ENCODE measurements around the gene CNGB1. TPM values are rescaled to one million over a fixed set of nuclear protein-coding genes. Genes with fewer than 3 reads are reported as not detected.

CNGB1 gene
- total RNA-seq, 2 experiments from 2014 or later = not detected

DNA sequence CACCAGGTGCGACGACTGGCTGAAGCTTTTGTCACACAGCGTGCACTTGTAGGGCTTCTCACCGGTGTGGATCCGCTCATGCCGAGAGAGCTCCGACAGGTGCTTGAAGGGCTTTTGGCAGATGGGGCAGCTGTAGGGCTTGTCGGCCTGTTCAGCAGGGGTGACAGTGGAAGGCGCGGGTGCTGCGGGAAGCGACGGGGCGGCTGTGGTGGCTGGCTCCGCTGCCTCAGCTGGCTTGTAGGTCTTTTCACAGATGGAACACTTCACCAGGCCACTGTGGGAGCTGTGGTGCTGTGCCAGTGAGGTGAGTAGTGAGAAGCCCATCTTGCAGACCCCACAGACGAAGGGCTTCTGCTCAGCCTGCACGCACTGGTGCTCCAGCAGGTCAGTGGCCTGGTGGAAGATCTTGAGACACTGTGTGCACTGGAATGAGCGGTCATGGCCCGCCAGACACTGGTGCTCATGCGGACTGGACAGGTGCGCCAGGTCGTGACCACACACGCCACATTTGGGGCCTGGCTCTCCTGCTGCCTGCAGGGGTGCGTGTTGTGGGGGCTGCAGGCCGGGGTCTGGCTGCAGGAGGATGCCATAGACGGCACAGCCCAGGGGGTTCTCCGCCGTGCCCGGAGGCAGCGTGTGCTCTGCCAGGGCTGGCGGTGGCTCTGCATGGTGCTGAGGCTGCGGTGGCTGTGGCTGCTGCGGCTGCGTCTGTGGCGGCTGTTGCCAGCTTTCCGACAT, 26.8 kb upstream of the CNGB1 start:
- Mint-ChIP-seq H3K4me1 (ENCODE audit: low read depth) (peaks cover 51% of the 10 kb centered on the region), H3K9me3 (no peaks in the 10 kb centered on the region), H3K27me3 (no peaks in the 10 kb centered on the region), H3K27ac (peak overlapping the region; percentile 81), H3K4me3 (peak overlapping the region; percentile 76), H3K36me3 (ENCODE audit: low read depth) (peaks cover 9% of the 10 kb centered on the region)
- no peak for ATAC-seq
- no peak for DNase-seq
- POLR2A ChIA-PET = no interaction called here
- CTCF ChIA-PET = interaction anchor here (1.0 to 4.3 kb wide), 3 partner anchors 92 to 130 kb away, joined by 3 to 36 read pairs (median 5); no protein-coding TSS in a partner anchor
- TF ChIP-seq, protein P1, sequence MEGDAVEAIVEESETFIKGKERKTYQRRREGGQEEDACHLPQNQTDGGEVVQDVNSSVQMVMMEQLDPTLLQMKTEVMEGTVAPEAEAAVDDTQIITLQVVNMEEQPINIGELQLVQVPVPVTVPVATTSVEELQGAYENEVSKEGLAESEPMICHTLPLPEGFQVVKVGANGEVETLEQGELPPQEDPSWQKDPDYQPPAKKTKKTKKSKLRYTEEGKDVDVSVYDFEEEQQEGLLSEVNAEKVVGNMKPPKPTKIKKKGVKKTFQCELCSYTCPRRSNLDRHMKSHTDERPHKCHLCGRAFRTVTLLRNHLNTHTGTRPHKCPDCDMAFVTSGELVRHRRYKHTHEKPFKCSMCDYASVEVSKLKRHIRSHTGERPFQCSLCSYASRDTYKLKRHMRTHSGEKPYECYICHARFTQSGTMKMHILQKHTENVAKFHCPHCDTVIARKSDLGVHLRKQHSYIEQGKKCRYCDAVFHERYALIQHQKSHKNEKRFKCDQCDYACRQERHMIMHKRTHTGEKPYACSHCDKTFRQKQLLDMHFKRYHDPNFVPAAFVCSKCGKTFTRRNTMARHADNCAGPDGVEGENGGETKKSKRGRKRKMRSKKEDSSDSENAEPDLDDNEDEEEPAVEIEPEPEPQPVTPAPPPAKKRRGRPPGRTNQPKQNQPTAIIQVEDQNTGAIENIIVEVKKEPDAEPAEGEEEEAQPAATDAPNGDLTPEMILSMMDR (IDR thresholded peaks at IDR 0.05) = no peak
- intact Hi-C loops (cut with micrococcal nuclease) = no loop called here

DNA sequence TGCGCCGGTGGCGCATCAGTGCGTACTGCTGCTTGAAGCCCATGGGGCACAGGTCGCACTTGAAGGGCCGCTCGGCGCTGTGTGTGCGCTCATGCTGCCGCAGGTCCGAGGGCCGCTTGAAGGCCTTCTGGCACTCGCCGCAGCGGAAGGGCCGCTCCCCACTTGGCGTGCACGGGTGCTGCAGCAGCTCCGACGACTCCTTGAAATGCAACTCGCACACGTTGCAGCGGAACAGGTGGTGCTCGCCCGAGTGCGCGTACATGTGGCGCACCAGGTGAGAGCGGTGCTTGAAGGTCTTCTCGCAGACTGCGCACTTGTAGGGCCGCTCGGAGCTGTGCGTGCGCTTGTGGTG, 26.2 kb upstream of the CNGB1 start:
- H3K36me3 Mint-ChIP-seq (ENCODE audit: low read depth) = peaks cover 8% of the 10 kb centered on the region
- ATAC-seq (no peak), DNase-seq (no peak)
- intact Hi-C loops (cut with micrococcal nuclease) = no loop called here
- no peak overlapping the region for H3K27ac Mint-ChIP-seq
- peaks cover 45% of the 10 kb centered on the region for H3K4me1 Mint-ChIP-seq (ENCODE audit: low read depth)
- CTCF ChIA-PET = interaction anchor here (4.3 kb wide), 1 partner anchor 98 kb away, joined by 36 read pairs; no protein-coding TSS in a partner anchor
- no peak overlapping the region for H3K4me3 Mint-ChIP-seq
- TF ChIP-seq, protein P1 (IDR thresholded peaks at IDR 0.05) = no peak
- H3K9me3 Mint-ChIP-seq = no peaks in the 10 kb centered on the region
- H3K27me3 Mint-ChIP-seq = no peaks in the 10 kb centered on the region
- POLR2A ChIA-PET = no interaction called here

DNA sequence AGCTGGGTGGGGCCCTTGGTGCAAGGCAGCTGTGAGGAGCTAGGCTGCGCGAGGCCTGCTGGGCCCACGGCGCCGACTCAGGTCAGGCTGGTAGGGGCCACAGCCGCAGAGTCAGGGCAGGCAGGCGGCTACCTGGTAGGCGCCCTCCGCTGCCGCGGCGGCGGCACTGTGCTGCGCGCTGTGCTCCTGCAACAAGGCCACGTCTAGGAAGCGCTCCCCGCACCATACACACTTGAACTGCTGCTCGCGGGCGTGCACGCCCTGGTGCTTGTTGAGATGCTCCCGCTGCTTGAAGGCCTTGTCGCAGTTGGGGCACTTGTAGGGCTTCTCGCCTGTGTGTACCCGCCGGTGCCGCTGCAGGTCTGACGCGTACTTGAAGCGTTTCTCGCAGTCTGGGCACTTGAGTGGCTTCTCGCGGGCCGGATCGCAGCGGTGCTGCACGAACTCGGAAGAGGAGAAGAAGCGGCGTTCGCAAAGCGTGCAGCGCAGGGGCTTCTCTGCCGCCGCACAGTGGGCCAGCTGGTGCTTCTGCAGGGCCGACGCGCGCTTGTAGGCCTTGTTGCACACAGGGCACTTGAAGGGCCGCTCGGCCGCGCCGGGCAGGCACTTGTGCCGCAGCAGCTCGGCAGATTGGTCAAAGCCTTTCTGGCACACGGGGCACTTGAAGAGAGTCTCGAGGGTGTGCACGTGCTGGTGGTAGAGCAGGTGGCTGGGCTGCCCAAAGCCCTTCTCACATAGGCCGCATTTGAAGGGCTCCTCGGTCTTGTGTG, 25.7 kb upstream of the CNGB1 start:
- no peaks in the 10 kb centered on the region for H3K9me3 Mint-ChIP-seq
- peaks cover 8% of the 10 kb centered on the region for H3K36me3 Mint-ChIP-seq (ENCODE audit: low read depth)
- POLR2A ChIA-PET = no interaction called here
- H3K27ac Mint-ChIP-seq = no peak overlapping the region
- no peak for ATAC-seq
- intact Hi-C loops (cut with micrococcal nuclease) = no loop called here
- H3K27me3 Mint-ChIP-seq = no peaks in the 10 kb centered on the region
- CTCF ChIA-PET = interaction anchor here (4.3 kb wide), 1 partner anchor 97 kb away, joined by 36 read pairs; no protein-coding TSS in a partner anchor
- DNase-seq = no peak
- no peak overlapping the region for H3K4me3 Mint-ChIP-seq
- TF ChIP-seq, protein P1 (IDR thresholded peaks at IDR 0.05) = no peak
- peaks cover 41% of the 10 kb centered on the region for H3K4me1 Mint-ChIP-seq (ENCODE audit: low read depth)

DNA sequence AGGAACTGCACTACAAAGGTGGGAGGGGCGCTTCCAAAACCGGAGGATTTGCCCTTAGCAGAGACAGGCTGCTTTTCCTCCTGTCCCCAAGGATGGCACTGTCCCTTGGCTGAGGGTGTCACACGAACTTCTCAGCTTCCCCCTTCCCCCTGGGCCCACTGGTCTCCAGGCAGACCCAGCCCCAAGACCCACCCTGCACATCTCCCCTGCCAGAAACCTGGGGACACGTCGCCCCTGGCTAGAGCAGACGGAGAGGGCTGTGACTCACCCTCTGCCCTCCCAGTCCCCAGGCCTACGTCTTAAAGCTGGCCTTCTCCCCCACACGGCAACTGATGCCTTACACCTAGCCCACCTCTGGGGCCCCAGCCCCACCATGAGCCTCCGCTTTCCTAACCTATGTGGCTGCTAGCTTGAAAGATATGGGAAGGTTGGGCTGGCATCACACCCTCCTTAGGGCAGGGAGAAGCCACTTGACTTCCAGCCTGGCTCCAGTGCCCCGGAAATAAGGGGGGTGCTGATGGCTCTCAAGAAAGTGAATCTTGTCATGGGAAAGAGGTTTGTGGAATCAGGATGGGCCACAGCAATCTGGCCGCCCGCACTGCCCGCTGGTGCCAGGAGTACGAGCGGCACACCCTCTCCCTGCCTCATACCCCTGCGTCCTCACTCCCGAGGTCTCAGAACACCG, 24.9 kb upstream of the CNGB1 start:
- TF ChIP-seq, protein P1 (IDR thresholded peaks at IDR 0.05) = no peak
- DNase-seq = no peak
- peaks cover 41% of the 10 kb centered on the region for H3K4me1 Mint-ChIP-seq (ENCODE audit: low read depth)
- H3K4me3 Mint-ChIP-seq = no peak overlapping the region
- ChIA-PET POLR2A (no interaction called here), CTCF (interaction anchor here (2.5 kb wide), 1 partner anchor 97 kb away, joined by 7 read pairs; no protein-coding TSS in a partner anchor)
- no peaks in the 10 kb centered on the region for H3K9me3 Mint-ChIP-seq
- H3K27ac Mint-ChIP-seq = no peak overlapping the region
- no peaks in the 10 kb centered on the region for H3K27me3 Mint-ChIP-seq
- peaks cover 8% of the 10 kb centered on the region for H3K36me3 Mint-ChIP-seq (ENCODE audit: low read depth)
- ATAC-seq = no peak
- intact Hi-C loops (cut with micrococcal nuclease) = no loop called here
